Endothelial cell of umbilical vein (primary cell): Measurements from ENCODE around the gene ATOX1. TPM values are rescaled to one million over a fixed set of nuclear protein-coding genes. Genes with fewer than 3 reads are reported as not detected.

Experiments
- BruUV-seq: library from RNA; stranded (reverse); fragments of 400-500 nt; replicated peaks from 2 replicates; lab custom pipeline; 2021; lab: Mats Ljungman, UMichigan
- CTCF ChIA-PET: fragments of 300-600, 350-600 bp; sonication (Branson Sonifier 250); formaldehyde crosslinking; loops from one replicate; lab custom pipeline; 2021; ENCODE audit warnings: antibody characterized with exemption, inconsistent platforms; lab: Charles Lee
- POLR2A ChIA-PET: fragments of 300-600, 350-600 bp; sonication (Branson Sonifier 250); formaldehyde crosslinking; loops from one replicate; lab custom pipeline; 2021; ENCODE audit warnings: antibody characterized with exemption, inconsistent platforms; lab: Charles Lee
- DNase-seq: peaks from one replicate; pipeline ENCODE4 v3.0.0-alpha.2; 2011; ENCODE audit warnings: low read depth, low spot score
- FAIRE-seq: peaks from 2 replicates; lab custom pipeline; 2011; peaks lifted over from hg19 to GRCh38; lab: Jason Lieb, UNC
- H2AFZ ChIP-seq: 2 replicates; pipeline ENCODE4 v1.6.0; 2012; ENCODE audit warnings: low read depth, low read length, control low read depth, inconsistent platforms
- H3K27ac ChIP-seq: 2 replicates; pipeline ENCODE4 v1.5.1; 2011; ENCODE audit warnings: low read depth, mild to moderate bottlenecking, control low read depth, low read length, moderate library complexity; ENCODE audit not compliant: insufficient read depth
- H3K27me3 ChIP-seq, 2 experiments: 2 replicates each; pipeline versions ENCODE4 v1.6.0 to v1.6.1; 2011; ENCODE audit warnings: low read length in 2 of 2, mixed read lengths in 1 of 2; ENCODE audit not compliant: control insufficient read depth in 2 of 2, insufficient read depth in 2 of 2
- H3K36me3 ChIP-seq, 2 experiments: 2 replicates in 1 of 2; 3 replicates in 1 of 2; pipeline ENCODE4 v1.5.1; 2011; ENCODE audit warnings: low read length in 2 of 2, mild to moderate bottlenecking in 1 of 2, moderate library complexity in 1 of 2; ENCODE audit not compliant: control insufficient read depth in 2 of 2, insufficient read depth in 2 of 2; ENCODE audit errors: extremely low read depth in 1 of 2
- H3K4me1 ChIP-seq: 3 replicates; pipeline ENCODE4 v1.5.1; 2011; ENCODE audit warnings: mild to moderate bottlenecking, low read length; ENCODE audit not compliant: control insufficient read depth, insufficient read depth; ENCODE audit errors: extremely low read depth
- H3K4me2 ChIP-seq: 2 replicates; pipeline ENCODE4 v1.6.1; 2011; ENCODE audit warnings: low read length, control low read depth, mixed read lengths; ENCODE audit not compliant: insufficient read depth
- H3K4me3 ChIP-seq, 3 experiments: fragments of 200-600 bp in 1 of 3; sonication (generic), shearing (Covaris generic) in 1 of 3; replicated peaks in 1 of 3; 2 replicates each; pipeline ENCODE4 v1.5.1; 2011 to 2016; ENCODE audit warnings: control low read depth in 3 of 3, low read length in 3 of 3, mild to moderate bottlenecking in 2 of 3, inconsistent platforms in 1 of 3, low read depth in 1 of 3, moderate library complexity in 1 of 3; ENCODE audit not compliant: insufficient read depth in 1 of 3
- H3K79me2 ChIP-seq: 2 replicates; pipeline ENCODE4 v1.6.0; 2012; ENCODE audit warnings: low read length, inconsistent platforms; ENCODE audit not compliant: control insufficient read depth, insufficient read depth
- H3K9ac ChIP-seq: replicated peaks from 2 replicates; pipeline ENCODE3; 2011; ENCODE audit warnings: low read length, control low read depth; ENCODE audit not compliant: insufficient read depth; ENCODE audit errors: extremely low read depth
- H3K9me1 ChIP-seq: replicated peaks from 3 replicates; pipeline ENCODE4 v1.6.0; 2011; ENCODE audit warnings: mild to moderate bottlenecking, low read length; ENCODE audit not compliant: control insufficient read depth, insufficient read depth; ENCODE audit errors: extremely low read depth
- H3K9me3 ChIP-seq: replicated peaks from 2 replicates; pipeline ENCODE4 v1.5.1; 2012; ENCODE audit warnings: low read length, inconsistent platforms; ENCODE audit not compliant: control insufficient read depth, insufficient read depth
- H4K20me1 ChIP-seq: replicated peaks from 2 replicates; pipeline ENCODE3; 2011; ENCODE audit warnings: mild to moderate bottlenecking, low read length; ENCODE audit not compliant: control insufficient read depth, insufficient read depth; ENCODE audit errors: extremely low read depth
- CTCF ChIP-seq, 2 donors: IDR thresholded peaks; 1 replicate in 1 of 2; 2 replicates in 1 of 2; pipeline ENCODE4 v1.5.1; 2011; ENCODE audit warnings: low read length in 2 of 2, mild to moderate bottlenecking in 2 of 2, moderate library complexity in 2 of 2, control low read depth in 1 of 2, inconsistent platforms in 1 of 2, low read depth in 1 of 2; ENCODE audit not compliant: insufficient read depth in 1 of 2; ENCODE audit errors: extremely low read depth in 1 of 2
- EZH2 ChIP-seq: IDR thresholded peaks from 2 replicates; pipeline ENCODE4 v1.6.1; 2012; ENCODE audit warnings: borderline replicate concordance, low read depth, mild to moderate bottlenecking, moderate library complexity, low read length, inconsistent platforms; ENCODE audit not compliant: severe bottlenecking
- FOS ChIP-seq: IDR thresholded peaks from 2 replicates; pipeline ENCODE4 v1.6.1; 2011; ENCODE audit warnings: mild to moderate bottlenecking, low read length, moderate library complexity, borderline replicate concordance; ENCODE audit not compliant: insufficient read depth
- GATA2 ChIP-seq: IDR thresholded peaks from 2 replicates; pipeline ENCODE4 v1.7.0; 2011; ENCODE audit warnings: low read depth, mild to moderate bottlenecking, moderate library complexity, mixed read lengths, low read length; ENCODE audit not compliant: insufficient read length, insufficient read depth
- JUN ChIP-seq: IDR thresholded peaks from 2 replicates; pipeline ENCODE4 v1.6.1; 2011; ENCODE audit warnings: borderline replicate concordance, low read depth; ENCODE audit not compliant: insufficient read length, insufficient read depth
- MYC ChIP-seq: IDR thresholded peaks from one replicate; pipeline ENCODE4 v1.6.1; 2011; ENCODE audit warnings: mild to moderate bottlenecking, low read depth, low read length
- POLR2A ChIP-seq: IDR thresholded peaks from 2 replicates; pipeline ENCODE4 v1.6.1; 2012; ENCODE audit warnings: low read depth, mild to moderate bottlenecking, control low read depth, low read length
- POLR2AphosphoS5 ChIP-seq: IDR thresholded peaks from 2 replicates; pipeline ENCODE4 v1.6.1; 2012; ENCODE audit warnings: low read depth, mild to moderate bottlenecking, control low read depth, low read length, moderate library complexity; ENCODE audit not compliant: insufficient read depth
- dilution Hi-C: fragments of 300-500 bp; cut with MboI; formaldehyde crosslinking; loops from one replicate; pipeline ENCODE4 v1.15.0; 2019; ENCODE audit warnings: low sequenced_read_pairs; ENCODE audit not compliant: extremely low pct_ligation_motif_present
- intact Hi-C: fragments of 100-400 bp; cut with micrococcal nuclease; formaldehyde crosslinking; loops from one replicate; pipeline ENCODE4 v1.10.0; 2022
- polyA plus RNA-seq, 4 experiments: library from polyadenylated mRNA; depleted of rRNA in 3 of 4; stranded (reverse) in 3 of 4; unstranded in 1 of 4; fragments of >200 nt; gene quantifications; 2 replicates each; pipeline versions ENCODE4 v1.2.1 to v1.2.3, GENCODE V29; 2011 to 2012; ENCODE audit warnings: missing spikeins in 1 of 4
- total RNA-seq: library from RNA; stranded (reverse); gene quantifications from 2 replicates; pipeline ENCODE4 v1.2.3, GENCODE V29; 2021
- TF ChIP-seq, protein P1 (sequence below): IDR thresholded peaks from 2 replicates; pipeline ENCODE4 v1.6.1; 2011; ENCODE audit not compliant: insufficient read depth, insufficient read length

ATOX1 gene
- total and polyA plus RNA-seq, 2 donors (not counting 3 experiments of a cell fraction or from before 2014, with no cell fraction given): 113 to 292 TPM

DNA sequence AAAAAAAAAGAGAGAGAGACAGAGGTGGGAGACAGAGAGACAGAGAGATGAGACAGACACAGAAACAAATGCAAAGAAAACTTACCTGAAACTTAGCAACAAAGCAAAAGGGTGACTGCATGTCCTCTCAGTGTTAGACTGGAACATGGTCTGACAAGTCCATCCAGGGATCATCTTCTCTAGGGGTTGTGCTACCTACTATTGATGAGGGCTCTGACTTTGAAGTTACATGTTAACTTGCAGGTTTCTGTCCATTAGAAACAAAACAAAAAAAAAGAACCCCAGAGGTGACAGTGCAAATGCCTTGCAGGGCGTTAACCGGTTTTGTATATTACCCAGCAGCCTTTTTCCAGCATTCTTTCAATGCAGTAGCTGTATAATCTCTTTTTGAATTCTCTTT, 58.1 kb downstream of the ATOX1 start:
- FAIRE-seq: no peak
- intact Hi-C loops: no loop called here
- Histone ChIP-seq H2AFZ (peak overlapping the region; percentile 60), H3K4me2 (no peak overlapping the region), H3K4me1 (peaks cover 12% of the 10 kb centered on the region), H3K9me3 (no peaks in the 10 kb centered on the region), H3K27me3 (no peaks in the 10 kb centered on the region), H3K4me3 (no peak overlapping the region), H4K20me1 (no peaks in the 10 kb centered on the region), H3K36me3 (no peaks in the 10 kb centered on the region), H3K79me2 (no peaks in the 10 kb centered on the region), H3K27ac (no peak overlapping the region), H3K9ac (no peak overlapping the region), H3K9me1 (no peaks in the 10 kb centered on the region)
- no TSS peak for BruUV-seq
- TF ChIP-seq POLR2AphosphoS5: no peak
- TF ChIP-seq EZH2: no peak
- no peak for TF ChIP-seq POLR2A
- TF ChIP-seq GATA2: no peak
- TF ChIP-seq JUN: no peak
- TF ChIP-seq, protein P1, sequence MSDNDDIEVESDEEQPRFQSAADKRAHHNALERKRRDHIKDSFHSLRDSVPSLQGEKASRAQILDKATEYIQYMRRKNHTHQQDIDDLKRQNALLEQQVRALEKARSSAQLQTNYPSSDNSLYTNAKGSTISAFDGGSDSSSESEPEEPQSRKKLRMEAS: no peak
- TF ChIP-seq FOS: no peak
- no peak for TF ChIP-seq MYC
- no peak for TF ChIP-seq CTCF (IDR thresholded peaks at IDR 0.05; ENCODE audit: extremely low read depth in 1 of 2, insufficient read depth in 1 of 2, low read depth in 1 of 2, low read length in 2 of 2)
- dilution Hi-C loops: no loop called here
- no peak for DNase-seq
- CTCF ChIA-PET: interaction anchor here (1.4 to 2.4 kb wide), 6 partner anchors 20 to 48 kb away, joined by 4 to 21 read pairs (median 10); no protein-coding TSS in a partner anchor
- POLR2A ChIA-PET: interaction anchor here (0.6 to 6.3 kb wide), 5 partner anchors 13 to 331 kb away, joined by 3 to 76 read pairs (median 13); partner anchors contain the start of gene SPARC
